SW 1271 (cell line): ENCODE data around the gene SORCS2.
"Not testable (repeated sequence)": the region's sequence is repeated elsewhere in the genome, so short reads cannot be mapped to it uniquely, and the experiment has no call there.

ENCODE experiments used
- DNase-seq, 2 experiments: peaks; one replicate each; lab custom pipeline; 2025; lab: John Stamatoyannopoulos, UW

SORCS2 gene

DNA sequence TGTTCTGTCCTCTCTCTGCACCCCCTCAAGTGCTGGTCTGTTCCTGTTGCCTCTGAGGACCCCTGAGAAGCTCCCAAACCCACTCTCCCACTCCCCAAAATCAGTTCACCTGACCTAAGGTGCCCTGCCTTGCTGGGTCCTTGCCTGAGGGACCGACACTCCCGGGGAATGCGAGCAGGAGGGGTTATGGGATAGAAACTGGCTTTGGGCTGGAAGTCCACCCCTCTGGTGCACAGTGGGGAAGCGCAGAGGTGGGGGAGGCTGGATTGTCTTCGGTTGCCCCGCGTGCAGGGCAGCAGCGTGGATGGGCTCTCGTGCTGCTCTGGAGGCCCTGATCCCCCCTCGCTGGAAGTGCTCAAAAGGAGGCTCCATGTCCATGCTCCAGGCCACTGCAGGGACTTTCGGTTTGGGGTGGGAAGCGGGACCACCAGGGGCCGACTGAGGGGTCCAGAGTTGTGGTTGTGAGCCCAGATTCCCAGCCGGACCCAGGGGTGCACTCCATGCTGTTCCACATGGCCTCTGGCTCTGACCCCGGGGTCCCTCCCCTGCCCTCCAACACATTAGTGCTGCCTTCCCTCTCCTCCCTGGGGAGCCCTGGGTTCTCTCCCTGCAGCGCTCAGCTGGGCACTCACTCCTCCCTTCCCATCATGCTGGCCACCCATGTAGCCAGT lies 7.6 kb downstream of the SORCS2 start:
- DNase-seq = no peak

DNA sequence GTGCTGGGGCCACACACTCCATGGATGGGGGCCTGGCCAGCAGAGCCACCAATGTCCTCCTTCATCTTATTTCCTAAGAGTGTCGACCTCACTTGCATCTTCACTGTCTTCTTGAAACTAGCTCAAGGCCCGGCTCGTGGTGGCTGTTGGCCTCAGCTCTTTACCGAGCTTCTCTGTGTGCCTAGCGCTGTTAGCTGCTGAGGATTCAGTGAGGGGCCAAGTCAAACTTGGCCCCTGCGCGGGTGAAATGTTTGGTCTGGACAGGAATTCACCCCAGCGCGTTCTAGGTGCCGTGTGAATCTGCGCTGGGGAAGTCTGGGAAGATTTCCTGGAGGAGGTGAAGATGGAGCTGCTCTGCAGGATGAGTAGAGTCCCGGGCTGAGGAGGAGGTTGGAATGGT lies 8.5 kb downstream of the SORCS2 start:
- no peak for DNase-seq

GRCh38 chr4:7201420-7202305 lies 9.3 kb downstream of the SORCS2 start:
- no peak for DNase-seq

DNA sequence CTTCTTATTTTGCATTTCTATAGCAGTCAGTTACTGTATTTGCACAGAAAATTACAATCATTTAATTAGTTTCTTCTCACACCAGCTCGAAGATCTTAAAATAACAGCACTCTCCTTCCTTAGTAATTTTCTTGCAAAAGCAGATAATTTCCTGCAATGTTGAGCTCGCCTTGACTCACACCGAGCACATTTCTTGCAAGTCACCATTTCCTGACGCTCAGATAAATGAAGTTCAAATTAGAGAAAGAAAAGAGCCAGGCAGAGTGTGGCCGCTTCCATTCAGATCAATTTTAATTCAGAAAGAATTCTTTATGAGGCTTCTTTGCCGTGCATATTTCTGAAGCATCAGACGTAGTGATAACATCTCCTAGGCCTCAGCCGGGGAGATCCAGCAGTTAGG lies 10.1 kb downstream of the SORCS2 start:
- no peak for DNase-seq

DNA sequence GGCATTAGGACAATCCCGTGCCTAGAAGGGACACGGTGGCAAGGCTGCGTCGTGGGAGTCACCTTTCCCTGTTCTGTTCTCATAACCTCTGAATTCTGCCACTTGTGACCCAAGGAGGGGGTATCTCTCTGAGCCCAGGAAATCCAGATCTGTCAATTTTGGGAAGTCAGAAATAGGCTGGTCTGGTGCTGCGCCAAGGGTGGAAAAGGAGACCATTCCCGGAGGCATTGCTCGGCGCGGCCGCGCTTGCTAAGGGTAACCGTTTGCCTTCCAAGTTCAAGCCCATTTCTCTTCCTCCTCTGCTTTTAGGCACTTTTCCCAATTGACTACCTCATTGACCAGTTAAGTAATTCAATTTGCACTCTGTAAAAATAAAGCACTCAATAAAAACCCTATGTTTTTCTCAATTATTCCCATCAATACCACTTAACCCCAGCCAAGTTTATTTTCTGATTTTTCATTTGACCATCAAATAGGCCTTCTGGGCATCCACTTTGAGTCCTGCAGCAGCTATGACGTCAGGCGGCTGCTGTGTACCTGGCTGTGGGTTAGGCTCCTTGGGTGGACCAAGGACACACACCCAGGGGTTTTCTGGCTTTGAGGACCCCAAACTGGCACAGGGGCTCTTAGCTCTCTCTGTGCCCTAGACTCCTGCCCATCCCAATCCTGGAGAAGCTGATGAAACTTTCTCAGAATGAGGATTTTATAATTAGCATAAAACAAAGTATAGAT lies 12.5 kb downstream of the SORCS2 start:
- DNase-seq = no peak

DNA sequence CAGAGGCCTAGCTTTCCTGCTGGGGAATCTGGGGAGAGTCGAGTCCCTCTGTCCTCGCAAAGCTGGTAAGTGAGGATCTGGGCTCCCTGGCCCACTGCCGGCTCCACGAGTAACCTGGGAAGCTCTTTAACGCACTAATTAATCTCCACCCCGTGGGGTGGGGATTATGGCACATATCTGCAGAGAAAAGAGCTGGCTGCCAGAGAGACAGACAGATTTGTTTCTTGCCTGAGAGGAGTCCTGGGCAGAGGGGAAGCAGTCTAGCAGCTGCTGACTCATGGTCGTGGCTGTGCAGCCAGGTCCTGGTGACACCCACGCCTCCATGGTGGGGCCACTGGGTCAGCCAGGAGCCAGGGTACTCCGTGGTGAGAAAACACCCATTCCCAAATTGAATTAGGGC lies 14.0 kb downstream of the SORCS2 start:
- no peak for DNase-seq

DNA sequence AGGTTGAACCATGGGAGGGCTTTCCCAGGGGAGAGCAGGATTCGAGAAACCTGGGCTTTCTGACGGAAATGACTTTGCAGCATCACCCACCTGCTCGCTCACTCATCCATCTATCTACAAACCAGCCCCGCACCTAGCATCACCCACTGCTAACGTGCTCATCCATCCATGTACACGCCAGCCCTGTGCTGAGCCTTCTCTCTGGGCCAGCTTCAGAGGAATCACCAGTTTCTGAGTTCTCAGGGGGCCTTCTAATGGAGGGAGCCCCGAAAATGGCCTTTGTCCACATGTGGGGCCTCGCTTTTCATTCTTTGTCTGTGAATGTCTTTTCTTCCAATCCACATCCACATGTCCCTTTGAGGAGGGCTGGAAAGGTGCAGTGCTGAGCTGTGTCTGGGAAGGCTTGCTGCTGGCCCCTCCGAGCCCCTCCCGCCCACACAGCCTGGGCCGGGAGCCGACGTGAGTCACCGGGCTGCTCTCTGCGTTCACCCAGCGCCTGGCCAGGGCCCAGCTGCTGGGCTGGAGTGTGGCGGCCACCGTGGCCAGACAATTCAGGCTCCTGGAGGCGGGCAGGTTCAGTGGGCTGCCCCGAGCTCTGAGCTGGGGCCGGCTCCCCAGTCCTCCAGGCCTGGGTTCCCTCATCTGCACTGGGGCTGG lies 14.7 kb downstream of the SORCS2 start:
- DNase-seq = no peak

DNA sequence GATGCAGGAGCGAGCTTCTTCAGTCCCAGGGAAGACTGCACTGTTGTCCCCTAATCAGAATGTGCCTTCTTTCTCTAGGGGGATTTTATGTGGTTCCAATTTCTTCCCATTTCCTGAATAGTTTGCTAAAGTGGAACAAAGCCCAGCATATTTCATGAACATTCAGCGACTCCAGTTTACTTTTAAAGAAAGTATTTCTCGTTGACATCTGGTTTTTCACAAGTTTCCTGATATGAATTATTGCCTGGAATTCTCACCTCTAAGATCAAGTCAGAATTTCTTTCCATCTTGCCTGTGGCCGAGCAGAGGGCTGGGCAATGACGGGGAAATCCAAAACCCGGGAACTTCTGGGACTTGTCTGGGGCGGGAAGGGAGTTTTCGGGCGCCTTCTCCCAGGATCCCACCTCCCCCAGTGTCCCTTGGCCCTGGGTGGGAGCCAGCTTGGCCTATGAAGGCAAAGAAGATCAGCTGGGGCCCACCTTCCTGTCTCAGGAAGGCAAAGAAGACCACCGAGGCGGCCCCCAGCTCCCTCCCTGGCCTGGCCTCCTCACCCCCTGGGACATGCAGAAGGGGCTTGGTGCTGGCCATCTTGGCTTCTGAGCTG lies 15.4 kb downstream of the SORCS2 start:
- no peak for DNase-seq

GRCh38 chr4:7208509-7209451 lies 16.4 kb downstream of the SORCS2 start:
- DNase-seq = no peak

DNA sequence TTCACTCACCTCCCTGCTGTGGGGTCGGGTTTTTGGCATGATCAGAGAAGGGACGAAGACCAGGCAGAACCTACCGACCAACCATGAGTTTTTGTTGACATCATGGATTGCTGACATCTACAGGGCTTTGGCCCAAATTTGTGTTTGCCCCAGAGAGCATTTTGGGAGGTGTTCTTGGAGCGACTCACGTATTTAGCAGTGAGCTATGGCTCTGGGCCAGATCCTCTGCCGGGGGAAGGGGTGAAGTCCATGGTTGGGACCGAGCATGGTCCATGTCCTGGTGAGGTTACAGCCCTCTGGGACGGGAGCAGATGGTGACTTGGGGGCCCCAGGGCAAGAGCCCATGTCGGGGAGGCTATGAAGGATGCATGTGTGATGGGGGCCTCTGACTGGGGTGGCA lies 17.4 kb downstream of the SORCS2 start:
- DNase-seq = no peak

- no peak for DNase-seq
Measured at GRCh38 chr4:7210824-7211223, 18.5 kb downstream of the SORCS2 start.

- DNase-seq = no peak
Measured at GRCh38 chr4:7212101-7212674, 19.9 kb downstream of the SORCS2 start.

- no peak for DNase-seq
Measured at GRCh38 chr4:7212921-7213320, 20.6 kb downstream of the SORCS2 start.

DNA sequence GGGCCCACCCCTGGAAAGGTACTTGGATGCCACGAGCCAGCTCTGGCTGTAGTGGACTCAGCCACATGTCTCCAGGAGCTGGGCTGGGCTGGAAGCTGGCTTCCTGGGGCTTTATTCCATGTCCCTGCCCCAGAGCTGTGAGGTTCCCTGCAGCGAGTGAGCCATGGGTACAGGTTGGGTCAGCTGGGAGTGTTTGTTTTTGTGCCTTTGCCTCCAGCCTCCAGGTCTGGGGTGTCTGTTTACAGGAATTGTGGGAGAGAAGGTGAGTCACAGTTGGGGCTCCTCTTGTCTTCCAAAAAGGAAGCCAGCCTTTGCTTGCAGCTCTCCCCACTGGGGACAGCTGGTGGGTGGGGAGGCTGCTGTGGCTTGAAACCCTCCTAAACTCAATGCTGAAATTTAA lies 21.5 kb downstream of the SORCS2 start:
- DNase-seq = no peak

DNA sequence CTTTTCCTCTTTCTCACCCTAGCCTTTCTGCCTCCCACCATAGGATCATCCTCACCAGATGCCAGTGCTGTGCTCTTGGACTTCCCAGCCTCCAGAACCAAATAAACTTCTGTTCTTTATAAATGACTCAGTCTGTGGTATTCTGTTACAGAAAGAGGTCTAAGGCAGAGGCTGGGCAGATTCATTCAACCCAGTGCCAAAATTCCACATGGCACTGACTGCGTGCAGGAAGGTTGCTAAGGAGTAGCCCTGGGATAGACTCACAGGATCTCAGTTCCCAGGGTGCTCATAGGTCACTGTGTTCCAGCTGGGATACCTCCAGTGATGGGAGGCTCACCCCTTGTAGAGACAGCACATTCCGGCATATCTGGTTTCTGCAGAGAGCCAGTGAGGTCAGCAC lies 22.0 kb downstream of the SORCS2 start:
- no peak for DNase-seq

DNA sequence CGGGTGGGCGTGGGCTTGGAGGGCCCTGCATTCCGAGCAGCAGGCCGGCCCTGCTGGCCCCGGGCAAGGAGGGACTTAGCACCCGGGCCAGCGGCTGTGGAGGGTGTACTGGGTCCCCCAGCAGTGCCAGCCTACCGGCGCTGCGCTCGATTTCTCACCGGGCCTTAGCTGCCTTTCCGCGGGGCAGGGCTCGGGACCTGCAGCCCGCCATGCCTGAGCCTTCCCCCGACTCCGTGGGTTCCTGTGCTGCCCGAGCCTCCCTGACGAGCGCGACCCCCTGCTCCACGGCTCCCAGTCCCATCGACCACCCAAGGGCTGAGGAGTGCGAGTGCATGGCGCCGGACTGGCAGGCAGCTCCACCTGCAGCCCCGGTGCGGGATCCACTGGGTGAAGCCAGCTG lies 22.8 kb downstream of the SORCS2 start:
- DNase-seq = not testable (repeated sequence)

DNA sequence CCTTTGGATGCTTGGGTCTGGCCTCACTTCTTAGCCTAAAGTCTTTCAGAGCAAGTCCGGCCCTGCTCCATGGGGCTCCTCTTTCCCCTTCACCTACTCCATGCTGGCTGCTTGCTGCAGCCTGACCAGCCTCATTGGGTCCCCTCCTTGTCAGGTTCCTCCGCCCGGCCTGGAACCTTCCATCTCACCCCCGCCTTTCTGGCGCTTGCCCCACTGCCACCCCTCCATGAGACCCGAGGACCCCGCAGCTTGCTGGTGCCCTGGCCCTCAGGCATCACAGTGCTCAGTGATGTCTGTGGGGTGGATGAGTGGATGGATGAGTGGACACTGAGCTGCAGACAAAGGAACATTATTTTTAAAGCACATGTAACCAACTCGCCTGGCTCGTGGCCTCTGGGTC lies 24.7 kb downstream of the SORCS2 start:
- DNase-seq = no peak

GRCh38 chr4:7217474-7218321 lies 25.4 kb downstream of the SORCS2 start:
- no peak for DNase-seq

DNA sequence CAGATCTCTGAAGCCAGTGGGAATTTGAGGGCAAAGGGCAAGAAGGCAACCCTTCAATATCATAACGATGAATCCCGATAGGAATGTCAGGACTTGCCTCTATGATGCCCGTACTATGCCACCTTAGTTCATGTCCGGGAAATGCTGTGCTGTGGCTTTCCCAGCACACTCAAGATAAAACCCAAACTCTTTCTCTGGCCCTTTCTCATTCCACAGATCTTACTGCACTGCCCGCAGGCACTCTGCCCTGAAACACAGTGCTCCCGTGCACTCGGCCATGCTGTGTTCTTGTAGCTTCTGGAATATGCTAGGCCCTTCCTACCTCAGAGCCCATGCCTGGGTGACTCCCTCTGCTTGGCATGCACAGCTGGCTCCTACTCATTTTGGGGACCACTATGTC lies 26.3 kb downstream of the SORCS2 start:
- no peak for DNase-seq
